HL-60 (cell line): ENCODE results near the gene UST.

Experiments
- DNase-seq, 2 experiments: peaks; one replicate each; pipeline ENCODE4 v3.0.0-alpha.2; 2010 to 2020; ENCODE audit warnings: low read depth in 1 of 2, low spot score in 1 of 2
- H3K27ac ChIP-seq: fragments of 250-450 bp; sonication (Bioruptor Pico); replicated peaks from 2 replicates; pipeline ENCODE4 v1.5.1; 2020; ENCODE audit warnings: mild to moderate bottlenecking, moderate library complexity
- H3K27me3 ChIP-seq: fragments of 250-450 bp; sonication (Bioruptor Pico); 2 replicates; pipeline ENCODE4 v1.5.1; 2021; ENCODE audit warnings: mild to moderate bottlenecking, moderate library complexity; ENCODE audit not compliant: insufficient read depth, poor library complexity, severe bottlenecking
- H3K4me3 ChIP-seq: replicated peaks from 2 replicates; pipeline ENCODE4 v1.5.1; 2011; ENCODE audit warnings: mild to moderate bottlenecking, control low read depth, low read length; ENCODE audit not compliant: insufficient read depth
- GABPA ChIP-seq: IDR thresholded peaks from 2 replicates; pipeline ENCODE4 v1.6.1; 2012; ENCODE audit warnings: low read depth
- POLR2AphosphoS5 ChIP-seq: IDR thresholded peaks from 2 replicates; pipeline ENCODE4 v1.6.1; 2012; ENCODE audit warnings: low read depth
- SPI1 ChIP-seq: IDR thresholded peaks from 2 replicates; pipeline ENCODE4 v1.6.1; 2012; ENCODE audit warnings: low read depth, mild to moderate bottlenecking, borderline replicate concordance
- long read RNA-seq: library from polyadenylated mRNA; unstranded; transcript quantifications from one replicate; pipeline ENCODE4 v2.0.0, GENCODE V29; 2020
- TF ChIP-seq, protein P1 (sequence below): IDR thresholded peaks from 2 replicates; pipeline ENCODE4 v1.6.1; 2012; ENCODE audit warnings: low read depth; ENCODE audit not compliant: insufficient replicate concordance
- TF ChIP-seq, protein P2 (sequence below): IDR thresholded peaks from one replicate; pipeline ENCODE4 v1.5.1; 2011; ENCODE audit warnings: low read length, control low read depth, inconsistent platforms; ENCODE audit not compliant: insufficient read depth

UST gene, protein sequence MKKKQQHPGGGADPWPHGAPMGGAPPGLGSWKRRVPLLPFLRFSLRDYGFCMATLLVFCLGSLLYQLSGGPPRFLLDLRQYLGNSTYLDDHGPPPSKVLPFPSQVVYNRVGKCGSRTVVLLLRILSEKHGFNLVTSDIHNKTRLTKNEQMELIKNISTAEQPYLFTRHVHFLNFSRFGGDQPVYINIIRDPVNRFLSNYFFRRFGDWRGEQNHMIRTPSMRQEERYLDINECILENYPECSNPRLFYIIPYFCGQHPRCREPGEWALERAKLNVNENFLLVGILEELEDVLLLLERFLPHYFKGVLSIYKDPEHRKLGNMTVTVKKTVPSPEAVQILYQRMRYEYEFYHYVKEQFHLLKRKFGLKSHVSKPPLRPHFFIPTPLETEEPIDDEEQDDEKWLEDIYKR
- long read RNA-seq: 0 reads

DNA sequence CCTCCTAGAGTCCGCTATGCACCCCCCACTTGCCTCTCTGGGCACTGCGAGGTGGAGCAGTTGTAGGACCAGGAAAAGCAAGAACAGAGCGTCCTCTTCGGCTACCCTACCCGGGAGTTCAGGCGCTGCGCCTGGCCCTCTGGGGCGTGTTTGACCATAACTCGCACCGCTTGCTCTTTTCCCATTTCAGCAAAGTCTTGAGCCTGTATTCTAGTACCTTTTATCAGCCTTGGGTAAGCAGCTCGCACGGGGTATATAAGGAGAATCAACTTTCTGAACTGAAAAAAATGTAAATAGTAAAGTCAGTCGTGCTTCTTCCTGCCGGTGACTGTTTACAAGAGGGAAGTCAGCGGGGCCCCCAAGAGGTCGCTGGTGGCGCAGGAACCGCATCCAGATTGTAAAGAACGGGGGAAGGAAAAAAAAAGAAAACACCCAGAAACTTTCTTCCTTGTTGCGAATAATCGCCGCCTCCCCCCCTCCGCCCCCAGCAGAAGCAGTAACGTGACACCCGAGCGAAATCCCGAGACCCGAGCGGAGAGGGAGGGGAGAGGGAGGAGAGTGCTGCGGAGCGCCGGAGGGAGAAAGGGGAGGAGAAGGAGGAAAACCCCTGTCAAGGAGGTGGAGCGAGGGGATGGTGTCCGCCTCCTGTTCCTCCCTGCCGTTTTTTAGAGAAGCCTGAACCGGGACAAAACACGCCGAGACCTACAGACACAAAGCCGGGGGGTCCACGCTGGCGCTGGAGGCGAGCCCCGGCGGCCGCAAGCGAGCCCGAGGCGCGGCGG lies at the start of gene UST:
TSS of gene UST (plus strand) at position 668 of the 782 bp plus-strand sequence. CDS start 401 bp downstream, outside the sequence.
- TF ChIP-seq SPI1: peak; percentile 34; the same call in 1 of the 2 replicates
- TF ChIP-seq GABPA: no peak
- Histone ChIP-seq H3K27ac (no peak within 1 kb of the TSS), H3K4me3 (peak within 1 kb of the TSS; percentile 67), H3K27me3 (peaks cover 47% of the 10 kb centered on the region)
- DNase-seq: peak in 1 of 2 experiments; percentile 45

DNA sequence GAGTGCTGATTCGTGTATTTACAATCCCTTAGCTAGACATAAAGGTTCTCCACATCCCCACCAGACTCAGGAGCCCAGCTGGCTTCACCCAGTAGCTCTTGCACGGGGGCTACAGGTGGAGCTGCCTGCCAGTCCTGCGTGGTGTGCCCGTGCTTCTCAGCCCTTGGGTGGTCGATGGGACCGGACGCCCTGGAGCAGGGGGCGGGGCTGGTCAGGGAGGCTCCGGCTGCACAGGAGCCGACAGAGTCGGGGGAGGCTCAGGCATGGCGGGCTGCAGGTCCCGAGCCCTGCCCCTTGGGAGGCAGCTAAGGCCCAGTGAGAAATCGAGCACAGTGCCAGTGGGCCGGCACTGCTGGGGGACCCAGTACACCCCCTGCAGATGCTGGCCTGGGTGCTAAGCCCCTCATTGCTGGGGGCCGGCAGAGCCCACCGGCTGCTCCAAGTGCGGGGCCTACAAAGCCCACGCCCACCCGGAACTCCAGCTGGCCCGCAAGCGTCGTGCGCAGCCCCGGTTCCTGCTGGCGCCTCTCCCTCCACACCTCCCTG lies 48.9 kb upstream of the UST start:
- no peaks in the 10 kb centered on the region for H3K27me3 ChIP-seq
- no peak overlapping the region for H3K4me3 ChIP-seq
- no peak overlapping the region for H3K27ac ChIP-seq
- no peak for DNase-seq
- TF ChIP-seq, protein P1, sequence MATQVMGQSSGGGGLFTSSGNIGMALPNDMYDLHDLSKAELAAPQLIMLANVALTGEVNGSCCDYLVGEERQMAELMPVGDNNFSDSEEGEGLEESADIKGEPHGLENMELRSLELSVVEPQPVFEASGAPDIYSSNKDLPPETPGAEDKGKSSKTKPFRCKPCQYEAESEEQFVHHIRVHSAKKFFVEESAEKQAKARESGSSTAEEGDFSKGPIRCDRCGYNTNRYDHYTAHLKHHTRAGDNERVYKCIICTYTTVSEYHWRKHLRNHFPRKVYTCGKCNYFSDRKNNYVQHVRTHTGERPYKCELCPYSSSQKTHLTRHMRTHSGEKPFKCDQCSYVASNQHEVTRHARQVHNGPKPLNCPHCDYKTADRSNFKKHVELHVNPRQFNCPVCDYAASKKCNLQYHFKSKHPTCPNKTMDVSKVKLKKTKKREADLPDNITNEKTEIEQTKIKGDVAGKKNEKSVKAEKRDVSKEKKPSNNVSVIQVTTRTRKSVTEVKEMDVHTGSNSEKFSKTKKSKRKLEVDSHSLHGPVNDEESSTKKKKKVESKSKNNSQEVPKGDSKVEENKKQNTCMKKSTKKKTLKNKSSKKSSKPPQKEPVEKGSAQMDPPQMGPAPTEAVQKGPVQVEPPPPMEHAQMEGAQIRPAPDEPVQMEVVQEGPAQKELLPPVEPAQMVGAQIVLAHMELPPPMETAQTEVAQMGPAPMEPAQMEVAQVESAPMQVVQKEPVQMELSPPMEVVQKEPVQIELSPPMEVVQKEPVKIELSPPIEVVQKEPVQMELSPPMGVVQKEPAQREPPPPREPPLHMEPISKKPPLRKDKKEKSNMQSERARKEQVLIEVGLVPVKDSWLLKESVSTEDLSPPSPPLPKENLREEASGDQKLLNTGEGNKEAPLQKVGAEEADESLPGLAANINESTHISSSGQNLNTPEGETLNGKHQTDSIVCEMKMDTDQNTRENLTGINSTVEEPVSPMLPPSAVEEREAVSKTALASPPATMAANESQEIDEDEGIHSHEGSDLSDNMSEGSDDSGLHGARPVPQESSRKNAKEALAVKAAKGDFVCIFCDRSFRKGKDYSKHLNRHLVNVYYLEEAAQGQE: no peak
- no peak for TF ChIP-seq SPI1
- no peak for TF ChIP-seq POLR2AphosphoS5
- TF ChIP-seq, protein P2, sequence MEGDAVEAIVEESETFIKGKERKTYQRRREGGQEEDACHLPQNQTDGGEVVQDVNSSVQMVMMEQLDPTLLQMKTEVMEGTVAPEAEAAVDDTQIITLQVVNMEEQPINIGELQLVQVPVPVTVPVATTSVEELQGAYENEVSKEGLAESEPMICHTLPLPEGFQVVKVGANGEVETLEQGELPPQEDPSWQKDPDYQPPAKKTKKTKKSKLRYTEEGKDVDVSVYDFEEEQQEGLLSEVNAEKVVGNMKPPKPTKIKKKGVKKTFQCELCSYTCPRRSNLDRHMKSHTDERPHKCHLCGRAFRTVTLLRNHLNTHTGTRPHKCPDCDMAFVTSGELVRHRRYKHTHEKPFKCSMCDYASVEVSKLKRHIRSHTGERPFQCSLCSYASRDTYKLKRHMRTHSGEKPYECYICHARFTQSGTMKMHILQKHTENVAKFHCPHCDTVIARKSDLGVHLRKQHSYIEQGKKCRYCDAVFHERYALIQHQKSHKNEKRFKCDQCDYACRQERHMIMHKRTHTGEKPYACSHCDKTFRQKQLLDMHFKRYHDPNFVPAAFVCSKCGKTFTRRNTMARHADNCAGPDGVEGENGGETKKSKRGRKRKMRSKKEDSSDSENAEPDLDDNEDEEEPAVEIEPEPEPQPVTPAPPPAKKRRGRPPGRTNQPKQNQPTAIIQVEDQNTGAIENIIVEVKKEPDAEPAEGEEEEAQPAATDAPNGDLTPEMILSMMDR: no peak

DNA sequence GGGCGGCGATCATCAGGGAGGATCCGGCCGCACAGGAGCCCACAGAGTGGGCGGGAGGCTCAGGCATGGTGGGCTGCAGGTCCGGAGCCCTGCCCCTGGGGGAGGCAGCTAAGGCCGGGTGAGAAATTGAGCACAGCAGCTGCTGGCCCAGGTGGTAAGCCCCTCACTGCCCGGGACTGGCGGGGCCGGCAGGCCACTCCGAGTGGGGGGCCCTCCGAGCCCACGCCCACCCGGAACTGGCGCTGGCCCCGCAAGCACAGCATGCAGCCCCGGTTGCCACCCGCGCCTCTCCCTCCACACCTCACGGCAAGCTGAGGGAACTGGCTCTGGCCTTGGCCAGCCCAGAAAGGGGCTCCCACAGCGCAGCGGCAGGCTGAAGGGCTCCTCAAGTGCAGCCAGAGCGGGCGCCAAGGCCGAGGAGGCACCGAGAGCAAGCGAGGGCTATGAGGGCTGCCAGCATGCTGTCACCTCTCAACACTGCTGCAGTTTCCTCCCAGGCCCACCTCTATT lies 48.1 kb upstream of the UST start:
- Histone ChIP-seq H3K4me3 (no peak overlapping the region), H3K27me3 (no peaks in the 10 kb centered on the region), H3K27ac (no peak overlapping the region)
- no peak for DNase-seq
- TF ChIP-seq POLR2AphosphoS5: no peak

DNA sequence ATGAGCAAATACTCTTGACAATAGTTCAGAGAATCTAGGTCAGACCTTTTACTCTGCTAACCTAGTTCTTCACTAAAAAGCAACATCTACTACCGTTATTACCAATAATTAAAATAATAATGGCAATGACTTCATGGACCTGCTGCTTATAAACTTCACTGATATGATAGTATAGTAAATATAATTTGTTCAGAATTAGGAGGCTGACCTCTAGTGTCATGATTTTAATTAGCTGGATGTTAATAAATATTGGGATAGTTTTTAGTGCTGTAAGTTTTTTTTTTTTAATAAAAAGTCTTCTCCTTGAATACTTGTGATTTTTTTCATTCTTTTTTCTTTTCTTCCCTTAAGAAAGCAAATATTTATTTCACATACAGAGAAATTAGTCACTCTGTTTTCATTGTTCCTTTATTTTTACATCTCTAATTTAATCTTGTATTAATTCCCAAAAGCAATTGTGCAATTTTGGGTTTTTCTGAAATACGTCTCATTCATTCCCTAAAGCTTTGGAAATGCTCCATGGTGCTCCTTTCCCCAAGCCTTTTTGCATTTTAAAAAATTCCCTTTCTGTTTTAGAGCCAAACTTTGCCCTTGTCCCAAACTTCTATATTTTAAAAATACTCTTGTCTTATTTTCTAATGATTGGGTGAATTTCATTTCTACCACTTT lies 46.6 kb upstream of the UST start:
- Histone ChIP-seq H3K27ac (no peak overlapping the region), H3K4me3 (0 out of 2 replicates have a peak overlapping the region, but pooled peaks have one; percentile 9)

More for the DNA sequence above, 46.6 kb upstream of the UST start:
- TF ChIP-seq GABPA: no peak
- TF ChIP-seq, protein P1: no peak
- no peak for DNase-seq
- H3K27me3 ChIP-seq: no peaks in the 10 kb centered on the region
